ENCODE measurements around the gene TENT5A.

Gene TENT5A

GRCh38 chr6:81770381-81770780 is 17.9 kb upstream of the TENT5A start:
- no peak for DNase-seq

GRCh38 chr6:81769824-81770223 is 17.3 kb upstream of the TENT5A start:
- no peak for DNase-seq

- no peak for DNase-seq
Observed at GRCh38 chr6:81768150-81768942, 15.9 kb upstream of the TENT5A start.

- no peak for DNase-seq
Observed at GRCh38 chr6:81767163-81767891, 14.8 kb upstream of the TENT5A start.

- DNase-seq = no peak
Observed at GRCh38 chr6:81766482-81767069, 14.1 kb upstream of the TENT5A start.

GRCh38 chr6:81764531-81764930 is 12.1 kb upstream of the TENT5A start:
- no peak for DNase-seq

GRCh38 chr6:81763968-81764367 is 11.5 kb upstream of the TENT5A start:
- no peak for DNase-seq

GRCh38 chr6:81763051-81763450 is 10.6 kb upstream of the TENT5A start:
- DNase-seq = no peak

- no peak for DNase-seq
Observed at GRCh38 chr6:81762606-81763005, 10.1 kb upstream of the TENT5A start.

- no peak for DNase-seq
Observed at GRCh38 chr6:81762132-81762531, 9.7 kb upstream of the TENT5A start.

GRCh38 chr6:81761197-81761596 is 8.7 kb upstream of the TENT5A start:
- DNase-seq = no peak

GRCh38 chr6:81759782-81760181 is 7.3 kb upstream of the TENT5A start:
- DNase-seq = no peak

- no peak for DNase-seq
Observed at GRCh38 chr6:81758221-81758620, 5.7 kb upstream of the TENT5A start.

- DNase-seq = no peak
Observed at GRCh38 chr6:81756690-81757089, 4.2 kb upstream of the TENT5A start.

- no peak for DNase-seq
Observed at GRCh38 chr6:81755551-81755950, 3.1 kb upstream of the TENT5A start.

GRCh38 chr6:81754906-81755305 is 2.4 kb upstream of the TENT5A start:
- DNase-seq = no peak

GRCh38 chr6:81753711-81754577 is 1.5 kb upstream of the TENT5A start:
- DNase-seq = peak; percentile 86

- DNase-seq = peak; percentile 86
Observed at GRCh38 chr6:81752921-81753710, 635 bp upstream of the TENT5A start.

- peak; percentile 39 for DNase-seq
Observed at GRCh38 chr6:81751388-81752083, 945 bp downstream of the TENT5A start.

- no peak for DNase-seq
Observed at GRCh38 chr6:81750681-81751387, 1.6 kb downstream of the TENT5A start.

- DNase-seq = no peak
Observed at GRCh38 chr6:81750200-81750599, 2.3 kb downstream of the TENT5A start.
